Measurements from ENCODE around the gene DAAM1.

DAAM1 gene

GRCh38 chr14:59253527-59253926, 65.1 kb downstream of the DAAM1 start:
- in situ Hi-C loops (cut with MboI; ENCODE audit: low sequenced_read_pairs) = no loop called here

DNA sequence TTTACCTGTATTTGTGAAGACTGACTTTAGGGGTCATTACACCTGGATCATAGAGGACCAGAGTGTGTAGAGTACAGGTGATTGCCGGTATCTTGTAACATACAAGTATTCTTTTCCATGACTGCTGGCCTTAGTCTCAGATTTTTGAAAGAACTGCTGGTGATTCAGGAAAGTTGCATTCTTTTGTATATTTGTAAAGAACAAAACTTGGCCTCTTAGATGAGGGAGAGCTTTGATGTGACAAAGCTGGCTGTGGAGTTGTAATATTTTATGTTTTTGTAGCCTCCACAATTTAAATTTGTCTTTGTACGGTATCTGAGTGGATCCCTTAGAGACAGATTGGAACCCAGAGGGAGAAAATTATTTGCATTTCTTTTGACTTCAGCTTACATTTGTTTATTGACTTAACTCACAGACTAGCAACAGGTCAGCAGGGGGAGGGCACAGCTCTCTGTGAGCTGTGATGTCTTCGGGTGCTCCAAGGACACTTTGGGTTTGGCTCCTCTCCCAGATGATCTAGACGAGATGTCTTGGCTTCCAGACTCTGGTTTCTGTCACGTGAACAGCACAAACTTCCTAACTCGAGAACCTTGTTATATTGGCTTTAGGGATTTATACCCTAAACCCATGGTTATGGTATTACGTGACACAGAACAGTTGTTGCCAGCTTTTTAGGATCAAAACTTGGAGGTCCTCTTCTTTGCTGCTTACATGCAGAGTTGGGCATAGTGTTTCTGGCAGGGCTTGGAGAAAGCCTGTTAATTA, 65.9 kb downstream of the DAAM1 start:
- in situ Hi-C loops (cut with MboI; ENCODE audit: low sequenced_read_pairs) = no loop called here

GRCh38 chr14:59254911-59255545, 66.6 kb downstream of the DAAM1 start:
- in situ Hi-C loops (cut with MboI; ENCODE audit: low sequenced_read_pairs) = no loop called here

GRCh38 chr14:59256331-59256730, 67.9 kb downstream of the DAAM1 start:
- in situ Hi-C loops (cut with MboI; ENCODE audit: low sequenced_read_pairs) = no loop called here

GRCh38 chr14:59261334-59261733, 72.9 kb downstream of the DAAM1 start:
- in situ Hi-C loops (cut with MboI; ENCODE audit: low sequenced_read_pairs) = no loop called here

DNA sequence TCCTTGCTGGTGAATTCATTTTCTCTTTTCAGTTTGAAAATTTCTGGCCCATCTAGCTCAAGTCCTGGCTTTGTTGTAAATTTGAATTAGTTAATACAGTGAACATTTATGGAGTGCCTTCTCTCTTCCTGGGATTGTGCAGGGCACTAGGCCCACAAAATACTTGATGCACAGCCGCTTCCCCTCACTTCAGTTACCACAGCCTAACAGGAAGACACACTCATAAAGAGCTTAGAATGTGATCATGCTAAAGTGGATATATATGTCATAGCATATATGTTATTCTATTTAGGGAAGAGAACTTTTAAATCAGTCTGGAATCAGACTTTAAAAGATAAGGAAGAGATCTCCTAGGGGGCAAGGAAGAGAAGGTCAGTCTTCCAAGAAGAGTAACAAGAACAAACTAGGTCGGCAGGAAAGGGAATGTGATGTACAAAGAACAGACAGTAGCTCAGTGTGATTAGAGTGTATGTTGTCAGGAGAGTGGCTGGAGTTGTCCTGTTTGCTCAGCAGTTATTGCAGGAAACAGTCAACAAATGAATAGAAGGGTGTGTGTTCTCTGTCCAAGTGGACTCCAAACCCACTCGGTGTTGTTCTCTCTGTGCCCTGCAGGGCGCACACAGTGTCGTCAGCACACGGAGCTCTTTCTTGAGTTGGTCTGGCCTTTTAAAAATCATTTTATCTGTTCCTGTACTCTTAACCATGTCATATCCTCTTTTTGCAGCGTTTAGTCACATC, 74.4 kb downstream of the DAAM1 start:
- in situ Hi-C loops (cut with MboI; ENCODE audit: low sequenced_read_pairs) = no loop called here

- in situ Hi-C loops (cut with MboI; ENCODE audit: low sequenced_read_pairs) = no loop called here
Measured at GRCh38 chr14:59265808-59266207, 77.3 kb downstream of the DAAM1 start.

- in situ Hi-C loops (cut with MboI; ENCODE audit: low sequenced_read_pairs) = no loop called here
Measured at GRCh38 chr14:59267046-59267445, 78.6 kb downstream of the DAAM1 start.

- in situ Hi-C loops (cut with MboI; ENCODE audit: low sequenced_read_pairs) = no loop called here
Measured at GRCh38 chr14:59268011-59268410, 79.5 kb downstream of the DAAM1 start.

DNA sequence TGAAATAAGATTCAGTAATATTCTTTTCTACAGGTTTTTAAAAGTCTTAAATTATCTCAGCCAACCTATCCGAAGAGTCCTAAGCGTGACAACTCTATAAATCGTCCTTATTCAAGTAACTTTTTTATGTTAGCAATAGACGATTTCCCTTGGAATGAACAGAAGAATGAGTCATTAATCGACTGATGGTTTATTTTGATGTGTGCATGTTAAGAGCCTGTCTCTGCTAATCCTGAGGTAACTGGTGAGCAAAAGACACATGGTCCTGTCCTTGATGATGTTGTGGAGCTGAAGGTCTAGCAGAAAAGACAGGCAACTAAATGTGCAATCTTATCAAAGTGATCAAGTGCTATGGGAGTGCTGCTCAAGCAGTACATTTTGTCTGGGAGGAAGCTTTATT, 80.4 kb downstream of the DAAM1 start:
- in situ Hi-C loops (cut with MboI; ENCODE audit: low sequenced_read_pairs) = no loop called here

- in situ Hi-C loops (cut with MboI; ENCODE audit: low sequenced_read_pairs) = no loop called here
Measured at GRCh38 chr14:59269466-59269865, 81.0 kb downstream of the DAAM1 start.

GRCh38 chr14:59271256-59271655, 82.8 kb downstream of the DAAM1 start:
- in situ Hi-C loops (cut with MboI; ENCODE audit: low sequenced_read_pairs) = no loop called here

GRCh38 chr14:59271734-59272133, 83.3 kb downstream of the DAAM1 start:
- in situ Hi-C loops (cut with MboI; ENCODE audit: low sequenced_read_pairs) = no loop called here

DNA sequence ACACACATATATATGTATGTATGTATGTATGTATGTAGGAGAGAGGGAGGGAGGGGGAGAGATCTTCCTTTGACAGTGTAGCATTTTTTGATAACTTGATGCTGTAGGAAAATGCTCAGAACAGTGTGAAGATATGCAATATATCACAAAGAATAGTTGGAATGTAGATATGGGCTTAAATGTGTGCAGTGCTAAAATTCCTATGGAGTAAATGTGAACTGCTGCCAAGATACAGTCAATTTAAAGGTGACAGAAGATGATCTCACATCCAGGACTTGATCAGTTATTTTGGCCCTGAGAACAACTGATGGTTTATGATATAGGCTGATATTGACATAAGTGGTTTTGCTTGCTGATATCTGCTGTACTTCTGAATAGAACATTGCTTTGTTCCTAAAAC, 84.2 kb downstream of the DAAM1 start:
- in situ Hi-C loops (cut with MboI; ENCODE audit: low sequenced_read_pairs) = no loop called here

DNA sequence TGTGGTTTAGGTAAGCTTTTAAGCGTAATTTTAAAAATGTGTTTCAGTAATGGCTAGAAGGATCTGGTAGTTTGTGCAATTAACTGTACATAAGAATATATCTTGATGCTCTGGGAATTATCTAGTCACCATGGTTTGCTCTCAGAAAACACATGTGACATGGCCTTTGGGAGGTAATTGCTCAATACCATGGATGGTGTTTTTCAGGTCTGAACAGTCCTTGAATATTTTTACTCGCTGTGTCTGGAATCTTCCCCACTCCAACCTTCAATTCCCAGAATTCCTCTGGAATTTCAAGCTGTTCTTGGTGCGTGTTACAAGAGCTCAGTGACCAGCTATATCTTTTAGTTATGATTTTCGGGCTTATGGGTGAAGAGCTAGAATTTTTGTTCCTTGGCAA, 85.3 kb downstream of the DAAM1 start:
- in situ Hi-C loops (cut with MboI; ENCODE audit: low sequenced_read_pairs) = no loop called here

GRCh38 chr14:59274991-59275391, 86.5 kb downstream of the DAAM1 start:
- in situ Hi-C loops (cut with MboI; ENCODE audit: low sequenced_read_pairs) = no loop called here

DNA sequence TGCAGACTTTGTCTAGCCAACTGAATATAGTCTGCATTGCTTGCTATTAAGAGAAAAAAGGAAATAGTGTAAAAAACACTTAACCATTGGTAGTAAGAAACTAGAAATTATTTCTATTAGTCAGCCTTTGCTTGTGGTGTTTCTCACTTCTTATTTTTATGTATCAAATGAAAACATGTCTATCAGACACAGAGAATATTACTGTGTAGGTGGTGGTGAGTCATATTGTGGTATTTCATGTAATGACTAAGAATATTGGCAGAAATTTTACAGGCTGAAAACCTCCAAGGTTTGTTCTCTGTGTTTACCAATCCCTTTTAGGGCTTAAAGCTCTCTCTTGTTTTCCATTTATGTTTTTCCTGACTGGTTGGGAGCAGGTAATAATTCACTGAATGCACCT, 87.2 kb downstream of the DAAM1 start:
- in situ Hi-C loops (cut with MboI; ENCODE audit: low sequenced_read_pairs) = no loop called here

GRCh38 chr14:59276235-59276634, 87.8 kb downstream of the DAAM1 start:
- in situ Hi-C loops (cut with MboI; ENCODE audit: low sequenced_read_pairs) = no loop called here

GRCh38 chr14:59277659-59278058, 89.2 kb downstream of the DAAM1 start:
- in situ Hi-C loops (cut with MboI; ENCODE audit: low sequenced_read_pairs) = no loop called here

DNA sequence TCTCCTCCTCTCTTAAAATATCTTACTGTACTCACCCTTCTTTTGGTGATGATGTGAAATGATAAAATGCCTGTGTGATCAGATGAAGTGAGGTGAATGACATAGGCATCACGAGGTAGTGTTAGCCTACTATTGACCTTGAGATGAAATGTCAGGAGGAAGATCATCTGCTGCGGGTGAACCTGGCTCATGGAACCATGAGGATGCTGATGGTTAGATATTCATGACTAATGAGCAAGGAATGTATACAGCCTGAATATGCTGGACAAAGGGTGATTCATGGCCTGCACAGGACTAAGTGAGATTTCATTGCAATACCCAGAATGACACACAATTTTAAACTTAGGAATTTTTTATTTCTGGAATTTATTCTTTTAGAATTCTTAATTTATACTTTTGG, 89.6 kb downstream of the DAAM1 start:
- in situ Hi-C loops (cut with MboI; ENCODE audit: low sequenced_read_pairs) = no loop called here

DNA sequence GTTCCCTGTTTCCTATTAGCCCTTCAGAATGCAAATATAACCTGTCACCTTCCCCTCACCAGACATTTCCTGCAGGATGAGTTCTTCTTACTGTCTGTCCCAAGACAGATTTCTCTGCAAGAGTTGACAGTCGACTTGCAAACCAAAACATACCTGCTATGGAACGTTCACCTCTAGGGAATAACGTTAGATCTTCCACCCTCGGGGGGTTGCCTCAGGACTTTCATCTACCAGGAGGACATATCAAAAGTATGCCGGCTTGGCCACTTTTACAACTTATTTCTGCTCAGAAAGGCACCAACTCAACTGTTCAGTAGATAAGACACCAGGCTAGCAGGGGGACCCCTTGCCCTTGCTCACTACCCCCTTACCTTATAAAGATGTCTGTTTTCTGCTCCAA, 92.5 kb downstream of the DAAM1 start:
- in situ Hi-C loops (cut with MboI; ENCODE audit: low sequenced_read_pairs) = no loop called here
